ENCODE results near the gene TAB2. TPM values are rescaled to one million over a fixed set of nuclear protein-coding genes. Genes with fewer than 3 reads are reported as not detected.
A peak's percentile ranks its signal among the peaks of the same experiment; 100 is the strongest.
"Not testable (repeated sequence)": the region's sequence is repeated elsewhere in the genome, so short reads cannot be mapped to it uniquely, and the experiment has no call there.

Gene TAB2
- total RNA-seq, 1 donor from 2014 or later = 37.0 TPM

- DNase-seq (ENCODE audit: low read depth) = no peak
Measured at GRCh38 chr6:149333266-149333620, 15.7 kb downstream of the TAB2 start.

GRCh38 chr6:149334201-149334600, 16.7 kb downstream of the TAB2 start:
- no peak for DNase-seq (ENCODE audit: low read depth)

GRCh38 chr6:149334682-149335160, 17.2 kb downstream of the TAB2 start:
- peak; percentile 51 for DNase-seq (ENCODE audit: low read depth)

GRCh38 chr6:149335924-149336608, 18.6 kb downstream of the TAB2 start:
- peak; percentile 11 for DNase-seq (ENCODE audit: low read depth)

- peak; percentile 24 for DNase-seq (ENCODE audit: low read depth)
Measured at GRCh38 chr6:149336609-149336928, 19.1 kb downstream of the TAB2 start.

- no peak for DNase-seq (ENCODE audit: low read depth)
Measured at GRCh38 chr6:149337320-149337719, 19.8 kb downstream of the TAB2 start.

GRCh38 chr6:149340200-149340599, 22.7 kb downstream of the TAB2 start:
- no peak for DNase-seq (ENCODE audit: low read depth)

- DNase-seq (ENCODE audit: low read depth) = no peak
Measured at GRCh38 chr6:149342525-149342924, 25.0 kb downstream of the TAB2 start.

- DNase-seq (ENCODE audit: low read depth) = no peak
Measured at GRCh38 chr6:149343501-149343900, 26.0 kb downstream of the TAB2 start.

- peak; percentile 16 for DNase-seq (ENCODE audit: low read depth)
Measured at GRCh38 chr6:149346078-149346477, 28.6 kb downstream of the TAB2 start.

- DNase-seq (ENCODE audit: low read depth) = peak; percentile 7
Measured at GRCh38 chr6:149347067-149347466, 29.6 kb downstream of the TAB2 start.

GRCh38 chr6:149349279-149349678, 31.8 kb downstream of the TAB2 start:
- not testable (repeated sequence) for DNase-seq (ENCODE audit: low read depth)

- no peak for DNase-seq (ENCODE audit: low read depth)
Measured at GRCh38 chr6:149354009-149354408, 36.5 kb downstream of the TAB2 start.

GRCh38 chr6:149356081-149356750, 38.7 kb downstream of the TAB2 start:
- DNase-seq (ENCODE audit: low read depth) = no peak

GRCh38 chr6:149357726-149358538, 40.4 kb downstream of the TAB2 start:
- no peak for DNase-seq (ENCODE audit: low read depth)

GRCh38 chr6:149359440-149359839, 41.9 kb downstream of the TAB2 start:
- no peak for DNase-seq (ENCODE audit: low read depth)

GRCh38 chr6:149360536-149360935, 43.0 kb downstream of the TAB2 start:
- no peak for DNase-seq (ENCODE audit: low read depth)

GRCh38 chr6:149362289-149362688, 44.8 kb downstream of the TAB2 start:
- no peak for DNase-seq (ENCODE audit: low read depth)

- DNase-seq (ENCODE audit: low read depth) = no peak
Measured at GRCh38 chr6:149363154-149363553, 45.6 kb downstream of the TAB2 start.

- no peak for DNase-seq (ENCODE audit: low read depth)
Measured at GRCh38 chr6:149364557-149364956, 47.0 kb downstream of the TAB2 start.

GRCh38 chr6:149365197-149365596, 47.7 kb downstream of the TAB2 start:
- no peak for DNase-seq (ENCODE audit: low read depth)

GRCh38 chr6:149366267-149366921, 48.9 kb downstream of the TAB2 start:
- DNase-seq (ENCODE audit: low read depth) = peak; percentile 35

All from myocyte (in vitro differentiated cells).